GM12891 (cell line): Measurements from ENCODE around the gene MRPL4.

ENCODE experiments used
- DNase-seq: peaks from one replicate; pipeline ENCODE4 v3.0.0; 2011; ENCODE audit warnings: low spot score; ENCODE audit not compliant: insufficient read length
- FAIRE-seq: peaks from 2 replicates; lab custom pipeline; 2011; peaks lifted over from hg19 to GRCh38; lab: Jason Lieb, UNC
- PAX5 ChIP-seq: IDR thresholded peaks from 2 replicates; pipeline ENCODE4 v1.6.1; 2011; ENCODE audit warnings: low read length, moderate library complexity, mild to moderate bottlenecking; ENCODE audit not compliant: insufficient read depth, severe bottlenecking
- POLR2A ChIP-seq: IDR thresholded peaks from 2 replicates; pipeline ENCODE4 v1.6.1; 2011; ENCODE audit warnings: low read depth, low read length, control low read depth
- POLR2AphosphoS5 ChIP-seq: IDR thresholded peaks from 2 replicates; pipeline ENCODE4 v1.6.1; 2011; ENCODE audit warnings: low read depth, low read length, control low read depth
- POU2F2 ChIP-seq: IDR thresholded peaks from 2 replicates; pipeline ENCODE4 v1.6.1; 2011; ENCODE audit warnings: low read depth, mild to moderate bottlenecking, control low read depth, low read length, moderate library complexity
- SPI1 ChIP-seq: IDR thresholded peaks from 2 replicates; pipeline ENCODE4 v1.6.1; 2011; ENCODE audit warnings: low read depth, low read length, control low read depth
- TAF1 ChIP-seq: IDR thresholded peaks from 2 replicates; pipeline ENCODE4 v1.6.1; 2011; ENCODE audit warnings: low read depth, low read length, control low read depth

MRPL4 gene

DNA sequence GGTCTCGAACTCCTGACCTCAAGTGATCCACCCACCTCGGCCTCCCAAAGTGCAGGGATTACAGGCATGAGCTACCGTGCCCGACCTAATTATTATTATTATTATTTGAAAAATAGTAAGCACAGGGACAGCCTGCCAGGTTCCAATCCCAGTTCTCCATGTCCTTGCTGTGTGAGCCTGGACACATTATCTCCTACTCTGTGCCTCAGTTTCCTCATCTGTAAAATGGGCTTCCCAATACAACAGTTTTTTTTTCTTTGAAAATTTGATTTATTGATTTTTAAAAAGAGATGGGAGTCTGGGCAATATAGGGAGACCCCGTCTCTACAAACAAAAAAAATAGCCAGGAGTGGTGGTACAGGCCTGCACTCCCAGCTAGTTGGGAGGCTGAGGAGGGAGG is 54.3 kb downstream of the MRPL4 start:
- FAIRE-seq = no peak

DNA sequence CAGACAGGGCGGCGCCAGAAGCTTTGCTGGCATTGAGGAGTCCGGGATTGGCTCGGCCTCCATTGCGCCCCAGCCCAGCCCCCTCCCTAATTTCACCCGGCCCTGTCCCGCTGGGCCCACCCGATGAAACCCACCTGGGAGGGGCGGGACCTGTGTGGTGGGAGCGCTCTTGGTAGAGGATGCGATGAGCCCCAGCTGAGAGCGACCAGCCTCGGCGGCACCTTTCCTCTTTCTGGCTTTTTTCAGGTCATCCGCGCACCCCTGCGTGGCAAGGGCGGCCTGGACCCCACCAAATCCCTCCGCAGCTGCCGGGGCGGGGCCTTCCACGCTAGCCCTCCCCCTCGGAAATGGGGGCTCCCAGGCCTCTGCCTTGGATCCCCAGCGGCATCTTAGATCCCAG is 57.4 kb downstream of the MRPL4 start, which contains the start of gene ZGLP1:
TSS of gene ZGLP1 (minus strand) at position 393 of the 400 bp plus-strand sequence.
- FAIRE-seq (no peak), DNase-seq (no peak)

More for the DNA sequence above, 54.3 kb downstream of the MRPL4 start:
- no peak for TF ChIP-seq POLR2AphosphoS5
- no peak for TF ChIP-seq POU2F2
- TF ChIP-seq PAX5 = no peak
- no peak for TF ChIP-seq POLR2A
- DNase-seq = no peak

More for the DNA sequence above, 57.4 kb downstream of the MRPL4 start, which contains the start of gene ZGLP1:
- TF ChIP-seq SPI1 (no peak), POU2F2 (no peak), POLR2A (no peak), PAX5 (no peak), POLR2AphosphoS5 (no peak), TAF1 (no peak)
